Colon (tissue), 2 donors: ENCODE results near the gene ARHGAP21.
"Not testable (repeated sequence)": the region's sequence is repeated elsewhere in the genome, so short reads cannot be mapped to it uniquely, and the experiment has no call there.

ENCODE experiments used
- FAIRE-seq: peaks from 2 replicates; lab custom pipeline; 2012; peaks lifted over from hg19 to GRCh38; lab: Jason Lieb, UNC
- donor health status: control.
- donor health status: control.

ARHGAP21 gene

DNA sequence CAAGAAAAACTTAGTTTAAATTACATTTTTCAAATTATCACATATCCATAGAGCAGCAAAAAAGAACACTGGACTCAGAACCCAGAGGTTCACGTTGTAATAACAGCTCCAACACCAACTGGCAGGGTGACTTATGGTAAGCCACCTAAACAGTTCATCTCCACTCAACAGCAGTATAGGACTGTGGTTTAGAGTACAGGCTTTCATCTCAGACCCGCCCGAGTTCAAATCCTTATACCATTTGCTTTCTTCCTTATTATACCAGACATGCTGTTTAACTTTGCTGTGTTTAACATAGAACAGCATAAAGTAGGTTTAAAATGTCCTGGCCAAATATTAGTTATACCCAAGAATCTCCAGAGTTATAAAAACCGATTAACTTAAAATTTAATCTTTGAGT is 97.9 kb downstream of the ARHGAP21 start:
- FAIRE-seq: no peak

DNA sequence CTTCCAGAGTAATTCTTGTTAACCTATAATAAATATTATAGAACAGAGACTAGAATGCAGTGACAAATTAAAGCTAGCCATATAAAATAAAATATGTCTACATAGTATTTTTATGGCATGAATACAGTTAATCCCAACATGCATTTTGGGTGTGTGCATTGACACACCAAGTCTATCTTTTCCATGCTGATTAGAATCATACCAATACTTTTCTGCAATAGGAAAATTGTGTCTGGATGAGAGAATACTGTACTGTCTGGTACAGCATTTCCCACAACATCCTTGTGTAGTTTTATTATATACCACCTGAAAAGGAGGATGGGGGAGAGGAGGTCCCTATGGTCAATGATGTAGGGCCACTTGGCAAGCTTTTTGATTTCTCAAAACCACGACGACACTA is 100.3 kb downstream of the ARHGAP21 start:
- no peak for FAIRE-seq

DNA sequence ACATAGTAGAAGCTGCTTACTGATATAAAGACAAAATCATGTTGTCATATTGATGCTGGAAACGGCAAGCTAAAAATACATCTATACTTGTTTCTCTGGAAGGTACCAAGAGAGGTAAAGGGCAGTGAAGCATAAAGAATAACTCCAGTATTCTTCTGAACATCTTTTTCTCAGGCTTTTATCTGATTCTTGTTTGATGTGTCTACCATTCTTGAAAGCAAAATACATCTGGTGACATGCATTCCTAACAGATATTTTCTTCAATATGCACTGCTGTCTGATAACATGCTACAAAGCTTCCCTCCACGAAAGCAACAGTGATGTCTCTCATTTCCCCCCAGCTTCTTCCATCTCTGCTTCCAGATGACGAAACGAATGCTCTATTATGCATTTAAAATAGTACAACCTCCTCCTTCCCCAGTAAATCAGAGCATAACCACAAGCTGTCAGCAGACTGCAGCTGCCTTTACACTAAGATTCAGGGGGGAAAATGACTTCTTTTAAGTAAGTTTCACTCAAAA is 100.8 kb downstream of the ARHGAP21 start:
- no peak for FAIRE-seq

DNA sequence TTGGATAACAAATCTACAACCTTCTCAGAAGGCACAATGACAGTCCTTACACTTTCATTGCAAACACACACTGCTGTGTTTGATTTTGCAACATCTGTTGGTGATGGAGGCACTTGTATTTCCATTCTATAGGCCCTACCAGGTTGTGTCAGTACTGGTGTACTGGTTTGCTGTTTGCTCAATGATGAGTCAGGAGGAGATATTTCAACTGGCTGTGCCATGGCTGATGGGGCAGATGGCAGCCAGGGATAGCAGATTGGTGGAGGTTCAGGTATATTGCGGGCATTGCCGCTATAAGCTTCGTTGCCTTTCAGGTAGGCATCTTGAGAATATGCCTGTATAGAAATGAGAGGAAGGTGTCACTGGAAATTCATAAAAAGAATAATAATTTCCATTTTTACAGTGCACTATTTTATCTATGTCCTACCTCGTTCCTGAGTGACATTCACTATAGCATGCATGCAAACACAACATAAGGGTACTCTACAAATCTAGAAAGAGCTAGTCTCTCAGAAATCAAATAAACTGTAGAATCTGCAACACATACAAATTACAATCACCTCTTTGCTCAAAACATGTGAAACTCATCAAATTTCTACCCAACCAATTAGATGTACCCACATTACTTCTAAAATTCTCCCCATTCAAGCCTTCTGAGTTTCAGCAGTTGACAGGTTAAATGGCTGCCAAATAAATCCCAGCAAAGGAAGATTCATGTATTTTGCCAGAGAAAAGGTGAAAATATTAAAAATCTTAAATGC is 102.5 kb downstream of the ARHGAP21 start:
- FAIRE-seq: not testable (repeated sequence)

DNA sequence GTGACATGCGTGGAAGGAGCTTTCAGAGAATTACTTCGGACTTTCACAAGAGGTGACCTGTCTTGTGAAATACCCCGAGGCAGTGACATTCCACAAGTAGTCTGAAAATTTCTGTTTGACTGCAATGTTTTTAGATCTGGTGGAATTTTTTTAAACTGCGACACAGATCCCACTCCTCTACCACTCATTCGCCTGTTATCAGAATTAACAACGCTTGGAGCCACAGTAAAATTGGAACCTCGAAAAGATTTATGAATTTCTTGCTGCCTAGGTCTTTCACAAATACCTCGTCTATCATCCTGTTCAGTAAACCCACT is 103.7 kb downstream of the ARHGAP21 start:
- FAIRE-seq: not testable (repeated sequence)

DNA sequence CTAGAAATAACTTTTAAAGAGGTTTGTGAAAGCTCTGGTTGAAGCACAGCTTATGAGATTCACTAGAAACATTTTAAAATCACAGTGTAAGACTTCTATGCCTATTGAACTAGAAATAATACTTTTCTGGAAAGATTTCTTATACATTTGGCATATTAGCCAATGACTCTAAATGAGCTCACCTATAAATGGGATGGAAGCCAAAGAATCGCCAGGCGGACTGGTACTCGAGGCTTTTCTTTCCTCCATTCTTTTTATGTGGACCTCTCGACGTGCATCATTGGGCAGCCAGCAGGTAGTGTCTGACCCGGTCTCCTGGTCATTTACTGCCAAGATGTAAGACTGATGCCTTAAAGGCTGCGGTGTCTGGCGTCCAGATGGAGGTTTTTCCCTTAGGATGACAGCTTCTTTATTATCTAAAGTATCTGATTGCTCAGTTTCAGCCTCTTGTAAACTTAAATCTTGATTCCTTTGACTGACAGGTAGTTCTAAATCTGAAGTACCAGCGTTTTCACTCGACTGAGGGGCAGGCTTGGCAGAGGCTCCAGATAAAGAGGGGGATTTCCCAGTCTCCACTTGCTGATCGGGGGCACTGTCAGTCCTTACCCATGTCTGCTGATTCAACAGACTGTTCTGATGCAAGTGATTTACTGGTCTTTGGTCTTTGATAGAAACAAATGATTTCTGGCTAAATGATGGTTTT is 104.2 kb downstream of the ARHGAP21 start:
- FAIRE-seq: not testable (repeated sequence)

DNA sequence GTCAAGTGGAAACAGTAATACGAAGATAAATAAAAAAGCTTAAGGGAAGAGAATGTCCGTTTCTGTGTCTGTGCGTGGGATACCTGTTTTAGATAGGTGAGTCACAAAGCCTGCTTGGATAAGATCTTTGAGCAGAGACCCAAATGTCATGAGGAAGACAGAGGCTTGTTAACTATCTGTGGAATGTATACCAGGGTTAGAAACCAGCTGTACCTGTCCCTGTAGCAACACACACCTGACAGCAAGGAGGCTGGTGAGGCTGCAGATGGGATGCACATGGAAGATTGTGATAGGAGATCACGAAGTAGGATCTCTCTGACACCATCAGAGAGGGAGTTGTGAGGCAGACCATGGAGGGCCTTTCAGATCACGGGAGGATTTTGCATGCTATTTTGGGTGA is 105.3 kb downstream of the ARHGAP21 start:
- no peak for FAIRE-seq

DNA sequence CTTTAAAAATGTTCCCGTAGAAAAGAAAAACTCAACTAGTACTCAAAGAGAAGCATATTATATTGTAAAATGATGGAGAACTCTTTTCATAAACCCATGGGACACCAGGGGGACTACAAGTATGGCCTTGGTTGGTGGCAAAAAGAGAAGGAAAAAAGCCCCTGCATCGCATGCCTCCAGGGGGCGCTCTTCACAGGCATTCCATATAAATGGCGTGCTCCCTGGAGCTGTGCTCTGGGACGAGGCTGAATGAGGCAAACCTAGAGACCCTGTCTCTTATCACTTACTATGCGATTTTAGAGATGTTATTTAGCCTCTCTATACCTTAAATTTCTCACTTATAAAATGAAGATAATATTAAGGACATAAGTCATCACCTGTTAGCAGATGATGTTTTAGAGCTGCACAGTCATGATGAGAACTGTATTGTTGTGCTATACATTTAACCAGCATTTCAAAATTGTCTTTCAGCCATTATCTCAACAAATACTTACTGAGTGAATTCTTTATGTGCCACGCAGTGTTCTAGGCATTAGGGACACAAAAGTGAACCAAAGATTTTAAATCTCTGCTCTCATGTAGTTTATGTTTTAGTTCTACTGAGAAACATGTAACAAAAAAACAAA is 105.8 kb downstream of the ARHGAP21 start:
- no peak for FAIRE-seq

DNA sequence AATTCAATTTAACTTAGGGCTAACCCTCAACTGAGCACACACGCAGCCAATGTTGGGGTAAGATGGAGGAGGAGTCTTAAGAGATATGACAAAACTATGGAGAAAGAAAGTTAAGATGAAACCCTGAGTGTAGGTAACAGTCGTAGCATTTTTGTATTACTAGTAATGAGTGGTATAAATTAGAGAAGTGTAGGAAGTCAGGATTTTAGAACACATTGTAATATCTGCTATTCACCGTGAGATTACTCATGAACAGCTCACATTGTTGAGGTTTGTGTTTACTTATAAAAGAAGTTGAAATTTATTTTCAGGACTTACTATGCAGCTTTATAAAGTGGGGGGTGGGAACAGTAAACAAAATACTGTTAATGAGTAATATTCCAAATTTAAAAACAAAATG is 107.2 kb downstream of the ARHGAP21 start:
- FAIRE-seq: no peak

DNA sequence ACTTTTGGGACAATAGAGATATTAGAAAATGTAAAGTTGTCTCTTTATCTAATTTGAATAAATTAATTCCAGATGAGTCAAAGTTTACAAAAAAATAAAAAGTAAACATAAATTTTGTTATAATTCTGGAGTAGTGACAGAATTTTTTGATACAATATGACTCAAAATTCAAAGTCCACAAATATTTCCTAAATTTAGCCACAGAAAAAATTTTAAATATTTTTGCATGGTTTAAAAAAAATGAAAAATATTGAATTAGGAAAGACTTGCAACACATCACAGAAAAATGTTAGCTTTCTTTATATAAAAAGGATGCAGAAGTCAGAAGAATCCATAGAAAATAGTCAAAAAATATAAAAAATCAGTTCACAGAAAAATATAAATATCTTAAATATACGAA is 117.7 kb downstream of the ARHGAP21 start:
- FAIRE-seq: peak; percentile 5

DNA sequence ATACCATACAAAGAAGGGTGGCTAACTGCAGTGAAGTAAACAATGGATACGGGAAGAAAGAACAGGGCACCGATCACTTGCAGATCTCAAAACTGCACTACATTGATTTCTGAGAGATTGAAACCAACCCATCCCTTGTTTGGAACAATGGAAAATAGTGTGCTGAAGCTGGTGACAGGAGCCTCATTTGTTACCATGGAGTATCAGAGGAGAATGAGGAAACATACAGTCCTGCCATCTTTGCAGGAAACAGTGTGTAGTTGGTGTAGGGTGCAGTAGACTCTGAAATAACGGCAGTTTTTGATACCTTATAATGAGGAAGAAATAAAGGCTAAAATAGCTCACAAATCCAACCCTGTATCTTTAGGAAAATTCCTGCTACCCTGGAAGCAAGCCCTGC is 118.5 kb downstream of the ARHGAP21 start:
- no peak for FAIRE-seq

DNA sequence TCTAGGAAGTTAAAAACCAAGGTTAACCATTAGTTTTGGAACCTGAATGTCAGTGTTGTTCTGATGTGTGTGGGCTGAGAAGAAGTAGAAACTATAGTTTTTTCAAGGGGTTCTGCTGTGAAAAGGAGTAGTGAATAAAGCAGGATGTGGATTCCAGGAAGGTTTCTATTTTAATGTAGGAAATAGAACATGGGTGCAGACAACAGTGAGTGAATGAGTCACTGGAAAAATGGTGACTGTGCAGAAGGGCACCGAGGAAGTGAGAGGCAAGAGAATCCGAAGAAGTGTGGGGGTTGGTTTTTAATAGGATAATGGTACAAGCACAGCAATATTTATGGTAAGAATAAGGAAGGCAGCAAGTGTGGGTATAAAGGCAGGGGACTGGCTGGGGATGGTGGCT is 120.4 kb downstream of the ARHGAP21 start:
- no peak for FAIRE-seq

DNA sequence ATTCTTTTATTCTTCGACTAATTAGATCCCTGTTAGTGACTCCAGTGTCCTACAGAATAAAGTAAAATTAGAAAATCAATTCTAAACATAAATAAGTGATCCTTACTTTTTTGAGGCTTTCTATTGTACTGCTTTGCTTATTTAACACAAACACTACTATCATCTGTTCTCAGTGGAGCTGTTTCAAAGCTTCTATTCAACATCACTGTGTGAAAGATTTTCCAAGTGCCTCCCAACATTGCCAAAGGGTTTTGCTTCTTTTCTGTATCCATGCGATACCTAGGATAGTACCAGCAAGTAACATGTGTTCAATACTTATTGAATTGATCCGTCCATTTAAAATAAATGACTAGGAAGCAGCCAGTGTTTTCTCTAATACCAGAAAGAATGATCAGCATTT is 125.7 kb downstream of the ARHGAP21 start:
- FAIRE-seq: no peak

DNA sequence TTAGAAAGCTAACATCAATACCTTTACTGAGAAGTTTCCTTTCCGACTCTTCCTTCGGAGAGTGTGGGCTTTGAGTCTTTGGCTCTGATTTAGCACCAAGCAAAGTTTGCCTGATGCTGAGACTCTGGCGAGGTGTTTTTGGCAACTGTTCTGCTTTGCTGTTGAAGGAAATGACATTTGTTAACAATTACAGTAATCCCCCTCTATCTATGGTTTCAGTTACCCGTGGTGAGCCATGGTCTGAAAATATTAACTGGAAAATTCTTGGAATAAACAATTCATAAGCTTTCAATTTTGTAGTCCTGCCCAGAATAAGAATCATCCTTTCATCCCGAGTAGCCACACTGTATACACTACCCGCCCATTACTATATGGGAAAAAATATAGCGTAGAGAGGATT is 126.3 kb downstream of the ARHGAP21 start:
- no peak for FAIRE-seq

DNA sequence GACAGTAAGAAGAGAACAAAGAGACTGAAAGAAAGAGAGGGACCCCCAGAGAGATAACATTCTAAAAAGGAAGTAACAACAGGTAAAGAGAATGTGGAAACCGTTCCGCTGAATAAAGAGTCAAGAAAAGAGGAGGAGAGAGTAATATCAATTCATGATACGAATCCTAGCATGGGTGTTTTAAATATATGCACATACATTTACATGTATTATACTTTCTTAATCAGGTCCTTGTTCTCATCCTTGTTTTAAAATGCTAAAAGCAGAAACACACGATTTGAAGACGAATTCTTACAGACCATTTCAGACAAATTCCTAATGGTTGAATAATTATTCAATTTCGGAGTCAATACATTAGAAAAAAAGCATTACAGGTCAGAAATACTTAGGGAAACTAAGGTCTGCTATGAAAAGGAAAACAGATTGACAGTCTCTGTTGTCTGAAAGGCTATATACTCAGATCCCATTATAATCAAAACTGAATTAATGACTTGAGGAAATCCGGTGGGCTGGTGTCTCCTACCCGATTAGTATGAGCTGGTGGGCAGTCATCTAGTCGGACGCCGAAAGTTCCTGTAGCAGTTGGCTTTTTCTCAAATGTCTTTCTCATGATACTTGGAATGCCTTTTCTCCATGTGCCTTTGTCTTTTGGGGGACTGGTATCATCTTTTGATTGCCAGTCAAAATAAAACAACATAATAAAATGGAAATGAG is 127.3 kb downstream of the ARHGAP21 start:
- FAIRE-seq: no peak

DNA sequence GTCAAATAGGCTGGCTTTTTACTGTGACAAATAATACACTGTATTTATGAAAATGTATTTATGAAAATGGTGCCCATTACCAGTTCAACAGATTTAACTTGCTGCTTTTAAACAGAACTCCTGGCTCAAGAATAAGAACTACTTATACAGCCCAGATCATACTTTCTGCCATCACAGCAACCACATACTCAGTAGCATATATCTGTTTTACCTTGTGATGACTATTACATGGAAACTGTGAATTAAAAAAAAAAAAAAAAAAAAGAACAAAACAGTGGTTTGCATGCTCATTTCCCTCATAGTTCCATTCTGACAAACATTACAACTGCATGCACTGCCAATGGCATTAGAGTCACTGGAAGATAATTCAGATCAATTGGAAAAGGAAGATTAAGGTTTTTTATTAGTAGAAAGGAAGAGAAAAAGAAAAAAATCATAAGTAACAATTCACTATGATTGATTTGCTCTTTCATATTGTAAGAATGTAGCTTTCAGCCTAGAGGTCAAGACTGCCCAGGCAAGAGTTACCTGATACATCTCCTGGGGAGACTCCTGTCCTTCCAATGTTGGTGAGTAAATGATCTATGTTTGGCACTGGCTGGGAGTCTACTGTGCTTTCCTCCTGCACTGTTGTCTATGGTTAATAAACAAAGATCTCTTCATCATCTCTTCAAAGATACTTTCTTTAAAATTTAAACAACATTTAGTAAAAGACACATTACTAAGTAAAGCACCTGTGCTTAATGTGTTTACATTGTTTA is 132.8 kb downstream of the ARHGAP21 start:
- no peak for FAIRE-seq

DNA sequence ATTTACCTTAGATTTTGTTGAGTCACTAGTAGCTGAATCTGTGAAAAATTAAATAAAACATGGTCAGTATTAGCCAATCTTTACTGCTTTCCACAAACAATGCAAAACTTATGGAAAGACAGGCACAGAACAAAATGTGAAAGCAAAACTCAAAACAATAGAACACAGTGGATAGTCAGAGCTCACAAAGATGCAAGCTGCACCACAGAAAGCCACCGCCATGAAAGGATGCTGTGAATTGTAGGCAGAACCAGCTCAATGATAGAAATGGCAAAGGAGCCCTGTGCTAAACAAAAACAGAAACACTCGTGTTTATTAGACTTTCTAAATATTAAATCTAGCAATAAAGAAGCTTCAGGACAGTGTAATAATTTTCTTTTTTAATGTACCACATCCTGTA is 134.4 kb downstream of the ARHGAP21 start:
- no peak for FAIRE-seq

DNA sequence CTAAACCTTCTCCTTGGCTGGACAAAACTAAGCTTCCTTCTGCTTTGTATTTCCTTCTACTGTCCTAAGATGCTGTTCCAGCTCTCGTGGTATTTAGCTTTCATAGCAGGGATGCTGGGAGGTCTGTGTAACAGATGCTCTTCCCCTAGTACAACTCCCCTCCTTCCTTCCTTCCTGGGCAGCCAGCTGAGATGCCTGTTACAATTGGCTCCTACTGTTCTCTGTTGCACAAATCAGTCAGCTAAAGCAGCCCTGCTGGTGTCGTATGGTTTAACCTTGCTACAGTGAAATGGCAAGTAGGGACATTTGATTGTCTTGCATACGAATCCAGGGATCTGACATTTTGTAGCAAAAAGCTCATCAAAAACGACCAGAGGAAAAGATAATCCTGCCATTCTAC is 143.8 kb downstream of the ARHGAP21 start:
- no peak for FAIRE-seq

DNA sequence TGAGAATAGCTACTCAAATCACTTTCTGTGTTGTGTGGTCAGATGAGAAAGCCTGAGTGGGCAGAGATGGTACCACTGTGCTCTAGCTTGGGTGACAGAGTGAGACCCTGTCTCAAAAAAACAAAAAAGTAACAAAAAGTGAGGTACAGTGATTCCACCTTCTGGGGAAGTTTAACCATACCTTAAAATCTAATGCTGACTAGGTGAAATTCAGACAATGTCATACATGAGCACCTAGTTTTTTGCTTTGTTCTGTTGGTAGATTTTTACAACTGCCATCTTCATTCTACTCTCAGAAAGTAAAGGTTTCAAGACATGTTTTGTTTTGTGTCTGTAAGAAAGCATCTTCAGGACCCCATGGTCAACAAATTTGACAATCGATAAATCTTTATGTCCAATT is 144.2 kb downstream of the ARHGAP21 start:
- FAIRE-seq: no peak

DNA sequence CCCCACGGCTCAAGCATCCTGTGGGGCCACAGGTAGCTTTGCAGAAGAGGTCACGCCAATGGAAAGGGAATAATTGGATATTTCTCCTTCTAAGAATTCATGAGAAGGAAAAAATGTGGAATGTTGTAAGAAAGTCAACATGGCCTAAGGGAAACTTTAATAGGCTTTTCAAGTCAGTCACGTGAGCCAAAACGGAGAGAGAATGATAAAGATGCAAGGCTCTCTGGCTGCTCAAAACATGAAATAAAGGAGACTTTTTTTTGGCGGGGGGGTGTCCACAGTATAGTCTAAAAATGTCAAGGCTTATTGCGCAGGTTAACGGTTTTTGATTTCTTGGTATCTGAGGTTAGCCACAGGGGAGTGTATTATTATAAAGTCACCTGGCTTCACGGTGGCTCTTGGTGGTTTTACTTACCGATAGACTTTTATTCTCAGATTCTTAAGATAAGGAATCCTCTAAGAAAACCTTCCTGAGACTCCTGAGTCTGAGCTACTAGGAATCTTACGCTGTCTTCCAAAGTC is 148.1 kb downstream of the ARHGAP21 start:
- FAIRE-seq: no peak

DNA sequence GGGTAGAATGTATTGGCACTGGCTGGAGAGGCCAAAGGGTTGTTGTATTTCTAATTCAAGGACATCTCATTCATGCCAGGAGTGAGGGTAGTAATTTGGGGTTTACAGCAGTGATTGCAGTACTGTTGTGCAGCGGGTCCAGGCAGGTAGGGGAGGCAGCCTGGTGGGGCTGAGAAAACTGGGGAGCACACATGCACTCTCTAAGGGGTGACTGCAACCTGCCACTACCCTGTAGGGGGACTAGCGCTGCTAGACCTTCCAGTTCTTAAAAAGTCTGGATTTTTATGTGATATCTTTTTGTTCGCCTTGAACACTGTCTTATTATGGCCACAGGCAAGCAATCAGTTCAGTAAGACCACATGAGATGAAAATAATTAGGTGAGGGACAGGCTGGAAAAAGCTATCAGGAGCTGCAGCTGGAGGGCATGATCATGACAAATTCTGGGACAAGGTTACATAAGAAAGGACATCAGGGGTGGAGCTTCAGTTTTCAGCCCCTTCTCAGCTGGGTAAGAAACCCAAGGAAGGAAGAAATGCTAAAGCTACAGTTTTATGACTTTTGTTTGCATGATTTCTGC is 149.0 kb downstream of the ARHGAP21 start:
- no peak for FAIRE-seq
